SK-N-SH (cell line): ENCODE measurements around the gene FOXP1.

Source experiments
- CTCF ChIP-seq: fragments of 200-600 bp; sonication (generic); IDR thresholded peaks from 2 replicates; pipeline ENCODE4 v1.6.1; 2017; ENCODE audit warnings: antibody characterized with exemption, mild to moderate bottlenecking, moderate library complexity
- FOSL2 ChIP-seq: IDR thresholded peaks from 2 replicates; pipeline ENCODE4 v1.4.0; 2012; ENCODE audit warnings: low read depth, mild to moderate bottlenecking, moderate library complexity, borderline replicate concordance
- IRF3 ChIP-seq: fragments of 150-350 bp; IDR thresholded peaks from 2 replicates; pipeline ENCODE4 v1.6.1; 2016; ENCODE audit warnings: mild to moderate bottlenecking, low read depth, low read length
- MXI1 ChIP-seq: IDR thresholded peaks from 2 replicates; pipeline ENCODE4 v1.6.1; 2012; ENCODE audit warnings: mild to moderate bottlenecking, low read depth, low read length, improper control_type of control experiment
- REST ChIP-seq: IDR thresholded peaks from 2 replicates; pipeline ENCODE4 v1.6.1; 2012; ENCODE audit warnings: mild to moderate bottlenecking, low read depth, low read length, moderate library complexity
- SIN3A ChIP-seq: IDR thresholded peaks from 2 replicates; pipeline ENCODE4 v1.6.1; 2012; ENCODE audit warnings: low read depth, mild to moderate bottlenecking, low read length, moderate library complexity, borderline replicate concordance

DNA sequence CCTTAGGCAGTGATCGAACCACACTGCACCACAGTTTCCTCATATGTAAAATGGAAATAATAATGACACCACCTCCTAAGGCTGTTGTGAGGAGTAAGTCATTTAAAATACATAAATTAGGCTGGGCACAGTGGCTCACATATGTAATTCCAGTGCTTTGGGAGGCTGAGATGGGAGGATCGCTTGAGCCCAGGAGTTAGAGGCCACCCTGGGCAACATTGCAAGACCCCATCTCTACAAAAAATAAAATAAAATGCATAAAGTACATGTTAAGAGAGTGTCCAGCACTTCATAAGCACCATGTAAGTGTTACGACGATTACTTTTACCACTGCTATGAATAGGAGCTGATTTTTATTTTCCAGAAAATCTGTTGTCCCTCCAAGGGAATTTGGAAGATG, 440.0 kb downstream of the FOXP1 start:
- TF ChIP-seq MXI1: no peak
- TF ChIP-seq REST: no peak
- no peak for TF ChIP-seq IRF3
- TF ChIP-seq CTCF: no peak
- TF ChIP-seq FOSL2: no peak
- no peak for TF ChIP-seq SIN3A
